GM21367 (cell line): ENCODE data around the gene PSMG3.

Experiments
- ATAC-seq: cut with Tn5 transposase; IDR thresholded peaks from one replicate; pipeline ENCODE4 v1.9.1; 2021; ENCODE audit not compliant: unreplicated experiment

The PSMG3 gene, protein sequence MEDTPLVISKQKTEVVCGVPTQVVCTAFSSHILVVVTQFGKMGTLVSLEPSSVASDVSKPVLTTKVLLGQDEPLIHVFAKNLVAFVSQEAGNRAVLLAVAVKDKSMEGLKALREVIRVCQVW

DNA sequence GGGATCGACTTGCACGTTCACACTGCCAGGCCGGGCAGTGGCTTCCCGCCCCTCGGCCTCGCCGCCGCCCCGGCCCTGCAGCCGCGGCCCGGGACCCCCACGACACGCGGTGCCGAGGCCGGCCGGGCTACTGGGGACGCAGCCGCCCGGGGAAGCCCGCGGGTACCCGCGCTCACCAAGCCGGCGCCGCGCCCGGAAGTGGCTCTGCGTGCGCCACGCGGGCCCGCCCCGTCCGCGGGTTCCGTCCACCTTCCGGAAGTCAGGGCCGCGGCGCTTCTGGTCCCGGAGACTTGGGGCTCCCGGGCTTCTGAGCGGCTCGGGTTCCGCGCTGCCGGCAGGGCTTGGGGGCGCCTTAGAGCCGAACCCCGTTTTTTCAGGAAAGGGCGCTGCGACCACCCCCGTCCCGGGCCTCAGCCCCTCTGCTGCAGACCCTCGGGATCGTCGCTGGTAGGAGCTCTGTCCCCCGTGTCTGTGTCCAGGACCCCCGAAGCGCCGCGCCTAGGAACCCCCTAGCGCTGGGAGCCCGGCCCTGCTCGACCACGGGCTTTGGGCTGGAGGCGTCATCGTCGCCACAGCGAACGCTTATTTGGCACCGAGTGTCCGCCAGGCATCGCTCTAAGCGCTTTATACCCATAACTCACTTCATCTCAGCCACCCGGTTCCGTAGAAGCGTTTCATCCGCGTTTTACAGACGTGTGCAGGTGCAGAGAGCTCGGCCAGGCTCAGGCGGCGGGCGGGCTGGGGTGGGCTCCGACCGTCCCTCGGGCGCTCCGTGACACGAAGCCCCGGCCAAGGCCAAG, at the start of gene PSMG3:
Gene PSMG3, minus strand, starts transcription at position 200 of the 800 bp plus-strand sequence. CDS start 693 bp downstream, outside the sequence.
- peak; percentile 72 for ATAC-seq

DNA sequence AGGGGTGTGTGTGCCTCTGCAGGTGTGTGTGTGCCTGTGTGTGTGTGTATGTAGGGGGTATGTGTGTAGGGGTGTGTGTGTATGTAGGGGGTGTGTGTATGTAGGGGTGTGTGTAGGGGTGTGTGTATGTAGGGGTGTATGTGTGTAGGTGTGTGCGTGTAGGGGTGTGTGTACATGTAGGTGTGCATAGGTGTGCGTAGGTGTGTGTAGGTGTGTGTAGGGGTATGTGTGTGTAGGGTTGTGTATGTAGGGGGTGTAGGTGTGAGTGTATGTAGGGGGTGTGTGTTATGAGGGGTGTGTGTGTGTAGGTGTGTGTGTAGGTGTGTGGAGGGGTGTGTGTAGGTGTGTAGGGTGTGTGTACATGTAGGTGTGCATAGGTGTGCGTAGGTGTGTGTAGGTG, 48.6 kb upstream of the PSMG3 start:
- ATAC-seq, result no peak

DNA sequence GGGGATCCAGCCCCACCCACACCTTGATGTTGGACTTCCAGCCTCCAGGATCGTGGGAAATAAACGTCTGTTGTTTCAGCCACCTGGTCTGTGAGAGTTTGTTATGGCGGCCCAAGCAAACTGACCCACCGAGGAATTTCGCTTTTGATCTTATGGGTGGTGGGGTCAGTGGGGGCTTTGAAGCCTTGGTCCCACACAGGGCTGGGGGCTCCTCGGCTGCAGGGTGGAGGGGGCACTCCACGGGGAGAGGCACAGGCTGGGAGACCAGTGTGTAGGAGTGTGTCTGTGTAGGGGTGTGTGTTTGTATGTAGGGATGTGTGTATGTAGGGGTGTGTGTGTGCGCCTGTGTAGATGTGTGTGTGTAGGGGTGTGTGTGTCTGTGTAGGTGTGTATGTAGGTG, 48.1 kb upstream of the PSMG3 start:
- ATAC-seq, result no peak

DNA sequence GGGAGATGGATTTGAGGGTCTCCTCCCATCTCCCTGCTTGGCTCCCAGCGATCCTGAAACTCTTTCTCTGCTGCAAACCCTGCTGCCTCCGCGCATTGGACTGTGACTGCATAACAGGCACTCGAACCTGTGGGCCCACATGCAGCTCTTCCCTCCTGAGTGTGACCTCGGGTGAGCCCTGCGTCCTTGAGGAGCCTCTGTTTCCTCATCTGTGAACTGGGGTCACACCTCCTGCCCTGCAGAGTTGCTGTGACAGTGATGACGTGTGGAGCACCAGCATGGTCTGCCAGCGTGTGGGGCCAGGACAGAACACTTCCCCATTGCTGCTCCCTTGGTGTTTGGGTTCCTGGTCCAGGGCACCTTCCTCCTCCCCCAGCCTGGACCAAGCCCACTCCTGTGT, 46.9 kb upstream of the PSMG3 start:
- ATAC-seq, result no peak

DNA sequence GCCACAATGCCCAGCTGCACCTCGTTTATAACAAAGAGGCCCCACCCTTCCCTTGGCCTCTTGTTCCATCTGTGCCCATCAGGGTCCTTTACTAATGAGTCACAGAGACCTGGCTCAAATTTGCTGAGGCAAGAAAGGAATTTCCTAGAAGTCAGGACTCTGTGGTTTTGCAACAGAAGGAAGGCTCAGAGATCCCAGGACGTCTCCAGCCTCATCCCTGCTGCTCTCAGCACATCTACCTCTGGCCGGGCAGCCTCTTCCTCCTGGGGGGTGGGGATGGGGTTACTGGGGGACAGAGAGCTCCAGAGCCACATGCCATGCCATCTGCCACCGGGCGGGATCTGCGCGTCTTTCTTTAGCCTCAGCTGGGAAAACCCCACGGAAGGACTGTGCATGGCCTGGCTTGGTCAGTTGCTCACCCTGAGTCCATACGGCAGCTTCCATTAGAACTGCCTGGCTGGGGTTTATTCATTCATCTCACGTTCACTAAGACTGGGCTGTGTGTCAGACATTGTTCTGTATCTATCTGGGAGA, 41.9 kb upstream of the PSMG3 start:
- ATAC-seq, result no peak

DNA sequence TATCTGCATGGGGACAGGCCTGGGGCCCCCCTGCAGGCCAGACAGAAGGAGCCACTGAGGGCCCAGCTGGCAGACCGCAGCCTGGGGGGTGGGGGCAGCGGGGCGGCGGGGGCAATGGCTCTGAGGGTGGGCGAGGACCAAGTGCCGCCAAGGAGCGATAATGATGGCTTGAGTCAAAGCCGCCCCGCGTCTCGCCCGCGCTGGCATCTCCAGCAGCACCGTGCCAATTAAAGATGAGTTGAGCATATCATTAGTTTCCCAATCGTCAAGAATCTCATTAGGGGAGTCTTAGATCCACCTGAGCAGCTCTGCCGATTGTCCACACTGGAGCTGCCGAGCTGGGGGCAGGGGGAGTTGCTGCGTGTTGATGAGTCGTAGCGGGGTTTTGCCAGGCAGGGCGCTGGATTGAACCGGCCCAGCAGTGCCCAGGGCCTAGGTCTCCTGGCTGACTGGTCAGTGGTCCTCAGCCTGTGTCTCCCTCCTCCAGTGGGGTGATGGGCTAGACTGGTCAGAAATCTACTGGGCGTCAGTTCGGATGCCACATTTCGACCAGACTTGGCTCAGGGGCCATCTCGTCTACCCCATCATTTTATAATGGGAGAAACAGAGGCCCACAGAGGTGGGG, 41.0 kb upstream of the PSMG3 start:
- no peak for ATAC-seq

DNA sequence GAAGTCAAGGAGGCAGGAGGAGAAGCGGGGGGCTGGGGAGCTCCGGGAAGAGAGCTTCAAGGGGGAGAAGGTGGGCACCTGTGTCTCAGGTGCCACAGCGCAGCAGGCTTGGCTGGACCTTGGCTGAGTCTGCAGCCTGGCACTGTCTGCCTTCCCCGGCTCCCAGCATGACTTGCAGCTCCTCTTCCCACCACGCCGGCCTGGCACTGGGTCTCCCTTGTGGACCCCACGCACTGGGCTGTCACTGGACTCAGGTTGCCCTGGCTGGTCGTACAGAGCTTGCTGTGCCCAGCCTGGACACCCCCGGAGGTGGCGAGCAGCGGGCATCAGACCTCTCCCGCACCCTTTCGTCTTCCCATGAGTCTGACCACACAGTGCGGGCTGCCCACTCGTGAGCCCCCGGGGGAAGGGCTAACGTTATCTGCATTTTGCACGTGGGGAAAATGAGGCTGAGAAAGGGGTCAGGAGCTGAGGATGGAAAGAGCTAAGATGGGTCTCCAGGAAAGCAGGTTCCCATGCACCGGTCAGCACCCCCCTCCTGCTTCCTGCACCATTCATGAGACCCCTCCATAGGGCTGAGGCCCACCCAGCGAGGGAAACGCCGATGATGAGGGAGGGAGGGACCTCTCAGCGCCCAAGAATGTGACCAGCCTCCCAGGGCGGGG, 40.3 kb upstream of the PSMG3 start:
- no peak for ATAC-seq

DNA sequence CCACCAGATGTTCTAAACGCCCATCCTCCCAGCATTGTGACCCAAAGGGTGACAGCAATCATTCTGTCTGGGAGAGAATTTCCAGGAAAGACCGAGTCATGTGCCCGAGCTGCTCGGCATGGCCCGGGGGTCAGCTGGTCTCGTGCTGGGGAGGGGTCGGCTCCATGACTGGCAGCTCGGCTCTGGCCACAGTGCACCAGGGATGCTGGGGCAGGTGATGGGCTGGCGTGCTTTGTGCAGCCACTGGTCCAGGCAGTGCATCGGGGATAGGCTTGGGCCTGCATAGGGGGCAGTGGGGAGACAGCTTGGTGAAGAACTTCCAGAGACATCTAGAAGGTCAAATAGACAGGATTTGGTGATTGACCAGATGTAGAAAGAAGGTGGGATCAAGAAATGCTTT, 39.2 kb upstream of the PSMG3 start:
- no peak for ATAC-seq

DNA sequence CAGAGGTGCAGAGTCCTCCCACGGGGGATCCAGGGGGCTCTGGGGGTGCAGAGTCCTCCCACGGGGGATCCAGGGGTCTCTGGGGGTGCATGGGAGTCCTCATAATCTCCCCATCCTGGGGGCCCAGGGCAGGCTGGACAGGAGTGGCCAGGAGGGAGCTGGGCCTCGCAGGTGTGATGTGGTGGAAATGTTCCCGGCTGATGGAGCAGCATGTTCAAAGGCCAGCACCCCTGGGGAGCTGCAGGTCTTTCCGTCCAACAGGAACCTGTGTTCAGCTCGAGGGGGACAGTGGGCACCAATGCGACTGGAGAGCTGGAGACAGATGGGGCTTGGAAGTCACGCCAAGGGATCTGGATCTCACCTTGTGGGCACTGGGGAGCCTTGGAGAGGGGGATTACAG, 38.5 kb upstream of the PSMG3 start:
- no peak for ATAC-seq

DNA sequence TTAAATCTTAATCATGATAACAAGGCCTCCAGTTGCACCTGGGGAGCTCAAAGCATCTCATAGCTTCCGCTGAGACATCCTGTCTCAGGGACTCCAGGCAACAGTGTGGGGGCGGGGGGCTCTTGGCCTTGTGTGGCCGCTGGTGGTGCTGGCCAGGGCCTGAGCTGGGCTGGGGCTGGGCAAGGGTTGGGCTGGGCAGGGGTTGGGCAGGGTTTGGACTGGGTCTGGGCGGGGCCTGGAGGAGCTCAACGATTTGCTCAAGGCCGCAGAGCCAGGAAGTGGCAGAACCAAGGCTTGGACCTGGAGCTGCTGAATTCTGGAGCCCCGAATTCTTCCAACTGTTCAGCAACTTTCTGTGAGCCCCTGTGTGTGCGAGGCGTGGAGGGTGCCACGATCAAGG, 37.9 kb upstream of the PSMG3 start:
- ATAC-seq, result no peak

DNA sequence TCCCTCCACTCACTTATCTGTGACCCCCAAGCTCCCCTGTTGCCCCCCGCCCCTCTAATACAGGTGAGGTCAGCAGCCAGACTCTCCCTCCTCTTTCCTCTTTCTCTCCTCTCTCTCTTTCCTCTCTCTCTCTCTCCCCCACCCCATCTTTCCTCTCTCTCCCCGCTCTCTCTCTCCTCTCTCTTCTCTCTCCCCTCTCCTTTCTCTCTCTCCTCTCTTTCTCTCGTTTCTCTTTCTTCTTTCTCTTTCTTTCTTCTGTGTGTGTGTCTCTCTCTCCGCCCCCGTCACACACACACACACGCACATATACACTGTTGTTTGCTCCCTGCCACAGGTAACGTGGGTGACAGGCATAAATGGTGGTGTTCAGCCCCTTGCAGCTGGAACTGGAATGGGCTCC, 37.2 kb upstream of the PSMG3 start:
- no peak for ATAC-seq

DNA sequence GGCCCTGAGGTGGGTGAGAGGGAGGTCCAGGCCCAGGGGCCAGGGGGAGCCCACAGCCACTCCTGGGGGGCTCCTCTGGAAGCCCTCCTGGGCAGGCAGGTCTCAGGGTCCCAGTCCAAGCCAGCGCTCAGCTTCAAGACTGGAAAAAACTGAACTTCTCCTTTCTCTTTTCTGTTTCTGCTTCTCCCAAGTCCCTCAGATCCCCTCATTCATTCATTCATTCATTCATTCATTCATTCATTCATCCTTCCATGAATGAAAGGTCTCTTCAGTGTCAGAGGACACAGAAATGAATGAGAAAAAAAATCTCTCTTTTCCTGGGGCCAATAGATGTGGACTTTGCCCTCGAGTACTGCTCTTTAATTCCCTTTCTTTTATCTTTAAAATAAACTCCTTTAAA, 34.6 kb upstream of the PSMG3 start:
- ATAC-seq, result no peak

DNA sequence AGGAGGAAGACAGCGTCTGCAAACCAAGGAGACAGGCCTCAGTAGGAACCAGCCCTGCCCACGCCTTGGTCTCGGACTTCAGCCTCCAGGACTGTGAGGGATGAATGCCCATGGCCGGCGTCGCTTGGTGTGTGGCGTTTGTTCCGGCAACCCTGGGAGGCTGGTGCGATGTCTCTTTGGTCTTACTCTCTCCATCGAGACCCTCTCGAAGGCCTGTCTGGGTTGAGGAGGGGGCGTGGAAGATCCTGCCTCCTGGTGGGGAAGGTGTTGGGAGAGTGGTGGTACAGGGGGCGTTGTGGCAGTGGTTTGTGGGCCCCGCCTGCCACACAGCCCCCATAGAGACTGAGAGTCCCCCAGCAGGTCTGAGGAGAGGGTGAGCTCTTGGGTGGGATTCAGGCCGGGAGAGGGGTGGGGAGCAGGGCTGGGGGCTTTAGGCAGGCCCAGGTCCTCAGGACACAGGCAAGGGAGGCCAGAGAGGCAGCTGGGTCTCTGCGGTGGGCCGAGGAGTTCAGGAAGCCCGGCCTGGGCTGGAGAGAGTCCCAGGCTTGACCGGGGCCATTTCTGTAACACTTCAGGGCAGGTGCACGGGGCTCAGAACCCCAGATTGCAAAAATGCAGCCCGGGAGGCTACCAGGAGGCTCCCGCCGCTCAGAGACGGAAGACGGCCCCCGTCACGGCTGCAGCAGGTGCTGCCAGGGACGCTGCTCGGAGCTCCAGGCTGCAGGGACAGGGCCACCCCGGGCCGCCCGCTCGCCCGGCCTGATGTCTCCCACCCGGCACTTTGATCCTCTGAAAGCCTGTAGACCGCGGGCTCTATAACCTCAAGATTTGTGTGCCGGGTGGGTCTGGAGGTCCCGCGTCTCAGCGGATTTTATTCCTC, 33.8 kb upstream of the PSMG3 start:
- ATAC-seq, result no peak

DNA sequence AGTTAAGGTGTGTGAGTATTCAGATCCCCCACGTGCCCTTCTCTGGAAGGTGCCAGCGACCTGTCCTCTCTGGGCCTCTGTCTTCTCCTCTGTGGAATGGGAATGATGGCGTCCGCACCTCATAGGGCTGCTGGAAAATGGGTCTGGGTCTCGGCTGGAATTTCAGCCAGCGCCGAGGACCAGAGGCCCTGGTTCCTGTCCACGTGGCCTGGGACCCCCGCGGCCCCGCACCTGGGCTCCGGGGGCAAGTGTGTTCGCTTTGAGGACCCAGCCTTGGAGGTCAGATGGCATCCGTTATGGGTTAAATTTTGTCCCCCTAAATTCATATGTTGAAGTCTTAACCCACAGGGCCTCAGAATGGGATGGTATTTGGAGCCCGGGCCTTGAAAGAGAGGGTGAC, 32.6 kb upstream of the PSMG3 start:
- no peak for ATAC-seq

DNA sequence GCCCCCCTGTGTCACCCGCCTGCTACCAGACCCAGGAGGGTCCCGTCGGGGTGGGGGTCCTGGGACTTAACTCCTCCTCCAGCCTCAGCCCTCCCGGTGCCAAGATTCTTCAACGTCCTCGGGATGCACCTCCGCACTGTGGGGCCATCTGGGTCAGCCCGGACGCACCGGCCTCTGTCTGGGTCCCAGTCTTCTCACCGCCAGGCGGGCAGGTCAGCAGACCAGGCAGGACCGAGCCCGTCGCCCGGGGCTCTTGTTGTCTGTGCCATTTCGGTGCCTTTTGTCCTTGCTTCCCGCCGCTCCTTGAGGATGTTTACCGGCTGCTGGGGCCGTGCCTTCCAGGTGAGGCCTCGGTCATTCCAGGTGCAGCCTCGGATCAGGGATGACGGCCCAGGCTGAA, 32.1 kb upstream of the PSMG3 start:
- ATAC-seq, result no peak

DNA sequence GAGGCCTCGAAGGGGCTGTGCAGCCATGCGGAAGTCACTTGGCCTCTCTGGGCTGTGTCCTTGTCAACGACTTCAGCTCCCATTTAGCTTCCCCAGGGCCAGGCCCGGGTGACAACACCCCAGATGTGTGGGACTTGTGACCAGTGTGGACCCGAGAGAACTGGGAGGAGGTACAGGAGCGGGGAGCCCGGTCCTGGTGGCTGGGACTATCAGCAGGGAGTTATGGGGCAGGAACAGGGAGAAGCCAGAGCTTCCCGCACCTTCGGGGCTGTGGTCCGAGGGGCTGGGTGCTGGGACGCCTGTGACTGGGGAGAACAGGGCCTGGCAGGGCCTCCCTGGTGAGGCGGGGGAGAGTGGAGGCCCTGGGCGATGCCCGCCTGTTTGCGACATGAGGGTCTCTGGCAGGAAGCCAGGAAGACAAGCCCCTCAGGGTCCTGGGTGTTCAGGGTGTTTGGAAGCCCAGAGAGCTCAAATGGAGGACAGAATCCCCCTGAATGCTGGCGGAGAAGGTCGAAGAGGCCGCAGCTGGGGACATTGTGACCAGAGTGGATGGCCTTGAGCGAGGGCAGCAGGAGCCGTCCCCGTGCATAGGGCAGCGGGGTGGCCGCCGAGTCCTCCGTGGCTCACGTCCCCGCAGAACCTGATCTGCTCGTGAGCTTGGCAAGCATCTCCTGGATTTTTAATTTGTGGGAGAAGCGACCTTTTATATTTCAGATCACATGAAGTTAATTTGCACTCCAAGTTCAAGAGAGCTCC, 30.0 kb upstream of the PSMG3 start:
- ATAC-seq, result no peak

DNA sequence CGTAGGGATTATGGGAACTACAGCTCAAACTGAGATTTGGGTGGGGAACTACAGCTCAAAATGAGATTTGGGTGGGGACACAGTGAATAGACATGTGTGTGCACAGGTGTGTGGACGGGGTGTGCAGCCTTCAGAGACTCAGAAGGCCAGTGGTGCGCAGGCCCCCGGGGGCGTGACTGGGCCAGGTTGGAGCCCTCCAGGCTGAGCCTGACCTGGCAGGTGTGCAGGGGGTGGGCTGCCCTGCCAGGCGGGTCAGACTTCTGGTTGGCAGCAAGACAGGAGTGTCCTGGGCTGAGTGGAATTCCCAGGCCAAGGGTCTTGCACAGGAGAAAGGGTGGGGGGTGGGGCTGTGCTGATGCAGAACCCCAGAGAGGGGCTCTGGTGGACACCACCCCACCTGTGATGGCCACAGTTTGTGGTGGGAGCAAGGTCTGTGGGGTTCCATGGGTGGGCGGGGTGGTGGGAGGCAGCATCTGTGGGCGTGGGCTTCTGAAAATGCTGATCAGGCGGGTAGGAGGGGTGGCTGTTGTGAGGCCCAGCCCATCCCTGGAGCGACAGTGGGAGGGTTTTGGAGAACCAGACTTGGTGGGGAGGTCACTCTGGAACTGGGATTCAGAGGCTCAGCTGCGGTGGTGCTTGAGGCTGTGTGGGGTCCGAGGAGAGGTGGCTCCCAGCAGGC, 29.3 kb upstream of the PSMG3 start:
- no peak for ATAC-seq

DNA sequence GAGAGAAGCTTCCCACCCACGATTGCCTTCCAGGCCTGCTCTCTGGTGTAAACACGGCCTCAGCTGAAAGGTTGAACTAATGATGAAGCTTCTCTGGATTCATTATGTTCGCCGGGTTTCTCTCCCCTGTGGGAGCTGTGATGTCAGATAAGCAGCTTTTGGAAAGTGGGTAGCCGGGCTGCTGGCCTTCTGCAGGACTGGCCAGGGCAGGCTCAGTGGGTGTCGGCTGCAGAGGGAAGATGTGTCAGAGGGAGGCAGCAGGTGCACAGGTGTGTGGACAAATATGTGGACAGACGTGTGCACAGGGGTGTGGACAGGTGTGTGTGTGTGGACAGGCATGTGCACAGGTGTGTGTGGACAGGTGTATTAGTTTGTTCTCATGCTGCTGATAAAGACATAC, 28.5 kb upstream of the PSMG3 start:
- ATAC-seq, result no peak

DNA sequence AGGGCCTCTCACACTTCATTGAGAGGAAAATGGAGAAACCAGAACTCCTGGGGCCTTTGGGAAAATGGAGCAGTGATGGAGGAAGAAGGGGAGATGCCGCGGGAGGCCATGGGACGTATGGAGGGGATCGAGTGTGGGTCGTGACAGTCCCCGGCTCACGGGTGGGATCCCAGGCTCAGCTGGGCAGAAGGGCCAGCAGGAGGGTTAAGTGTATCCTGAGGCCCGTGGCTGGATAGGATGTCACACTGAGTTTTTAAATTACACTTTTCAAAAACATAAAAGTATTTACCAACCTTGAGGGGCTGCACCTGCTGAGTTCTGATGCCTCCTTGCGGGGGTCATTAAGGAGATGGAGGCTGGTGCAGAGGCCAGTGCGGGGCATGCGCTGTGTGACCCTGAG, 28.0 kb upstream of the PSMG3 start:
- no peak for ATAC-seq
